Stimulated activated CD8-positive, alpha-beta memory T cell treated with anti-CD3 and anti-CD28 coated beads, Interleukin-12 subunit alpha, Interleukin-12 subunit beta, amount 100 ng/mL, for 4 hours (primary cell): ENCODE measurements around the gene ZNF22.
A peak's percentile ranks its signal among the peaks of the same experiment; 100 is the strongest.

Experiments used
- DNase-seq: peaks from one replicate; pipeline ENCODE4 v3.0.0-alpha.2; 2020; ENCODE audit warnings: low read depth

ZNF22 gene

DNA sequence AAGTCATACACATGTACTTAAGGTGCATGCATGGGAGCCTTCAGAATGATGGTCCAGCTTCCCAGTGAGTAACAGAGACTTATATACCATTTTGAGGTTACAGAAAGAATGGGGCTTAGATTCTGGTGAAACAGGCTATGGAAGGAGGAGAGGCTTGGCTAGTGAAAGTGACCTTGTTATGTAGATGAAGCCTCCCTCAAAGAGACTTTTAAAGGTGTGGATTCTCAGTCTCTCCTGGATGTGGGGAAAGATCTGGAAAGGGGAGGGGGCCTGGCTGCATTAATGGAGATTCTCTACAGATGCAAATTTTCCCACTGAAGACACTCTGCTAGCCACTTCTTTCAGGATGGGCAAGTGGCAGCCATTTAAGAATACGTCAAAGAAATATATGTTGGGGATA is 35.6 kb upstream of the ZNF22 start:
- DNase-seq, result no peak

GRCh38 chr10:44965651-44966097 is 35.0 kb upstream of the ZNF22 start:
- no peak for DNase-seq

DNA sequence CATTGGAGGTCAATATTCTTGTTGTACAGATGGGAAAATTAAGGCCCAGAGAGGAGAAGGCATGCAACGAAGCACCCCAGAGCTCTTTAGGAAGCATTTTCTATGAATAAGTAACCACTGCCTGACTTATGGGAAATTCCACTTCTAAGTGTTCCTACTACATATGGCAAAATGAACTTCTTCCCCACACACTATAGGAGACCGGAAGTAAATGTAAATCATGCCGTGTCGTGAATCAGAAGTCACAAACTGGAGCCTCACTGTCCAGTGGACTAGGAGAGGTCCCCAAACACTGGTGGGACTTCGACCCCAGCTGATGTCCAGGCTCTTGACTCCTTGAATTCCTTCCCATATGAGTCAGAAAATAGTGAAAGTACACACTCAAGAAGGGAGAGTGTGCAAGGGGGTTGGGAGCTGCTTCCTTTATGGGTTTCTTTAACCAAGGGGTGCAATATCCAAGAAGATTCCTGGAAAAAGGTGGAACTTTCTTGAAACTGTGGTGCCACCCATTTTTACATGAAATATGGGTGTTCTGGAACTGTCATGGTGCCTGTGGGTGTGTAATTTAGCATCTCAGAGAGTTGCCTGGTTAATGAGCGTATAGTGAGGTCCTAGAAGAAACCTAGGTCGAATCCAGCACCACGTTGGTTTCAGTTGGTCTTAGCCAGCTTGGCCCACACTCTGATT is 34.5 kb upstream of the ZNF22 start:
- DNase-seq, result no peak

DNA sequence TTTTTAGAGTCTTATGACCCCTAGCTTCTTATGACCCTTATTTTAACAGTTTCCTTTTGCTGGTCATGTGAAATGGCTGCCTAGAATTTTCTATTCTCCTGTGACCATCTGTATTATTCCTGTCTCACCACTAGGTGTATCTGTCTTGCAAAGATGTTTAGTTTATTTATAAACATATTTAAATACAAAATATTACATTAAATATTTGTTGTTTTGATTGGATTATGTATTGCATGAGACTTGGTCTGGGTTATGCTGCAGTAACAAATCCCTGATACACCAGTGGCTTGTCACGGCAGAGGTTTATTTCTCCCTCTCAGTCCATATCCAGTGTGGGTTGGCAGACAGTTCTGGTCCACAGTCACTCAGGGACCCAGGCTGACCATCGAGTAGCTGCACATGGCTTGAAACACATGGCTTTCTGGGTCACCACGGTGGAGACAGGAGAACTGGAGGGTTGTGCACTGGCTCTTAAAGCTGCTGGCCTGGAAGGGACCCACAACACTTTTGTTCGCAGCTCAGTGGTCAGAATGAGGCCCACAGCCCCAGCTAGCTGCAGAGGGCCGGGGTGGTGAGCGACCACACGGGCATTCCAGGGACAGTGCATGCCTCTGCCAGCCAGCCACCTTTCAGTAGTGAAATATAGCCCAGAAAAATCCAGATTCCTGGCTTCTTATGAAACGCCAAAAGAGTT is 33.8 kb upstream of the ZNF22 start:
- DNase-seq, result no peak

DNA sequence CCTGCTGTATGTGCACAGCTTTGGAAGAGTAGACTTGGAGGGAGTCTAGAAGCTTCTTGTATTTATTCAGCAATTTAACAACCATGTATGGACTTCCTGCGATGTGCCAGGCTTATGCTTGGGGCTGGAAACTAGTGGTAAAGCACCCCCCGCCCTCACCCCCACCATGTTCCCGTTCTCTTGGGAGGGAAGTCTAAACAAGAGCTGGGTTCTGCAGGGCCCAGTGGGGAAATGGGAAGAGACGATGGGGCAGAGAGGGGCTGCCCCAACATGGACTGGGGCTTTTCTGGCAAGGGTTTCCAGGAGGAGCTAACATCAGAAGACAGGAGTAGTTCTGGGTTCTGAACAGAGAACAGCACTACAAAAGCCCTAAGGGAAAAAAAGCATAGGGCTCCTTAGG is 33.1 kb upstream of the ZNF22 start:
- DNase-seq, result no peak

- no peak for DNase-seq
Measured at GRCh38 chr10:44968091-44968490, 32.6 kb upstream of the ZNF22 start.

GRCh38 chr10:44968500-44969400 is 32.0 kb upstream of the ZNF22 start:
- DNase-seq, result no peak

DNA sequence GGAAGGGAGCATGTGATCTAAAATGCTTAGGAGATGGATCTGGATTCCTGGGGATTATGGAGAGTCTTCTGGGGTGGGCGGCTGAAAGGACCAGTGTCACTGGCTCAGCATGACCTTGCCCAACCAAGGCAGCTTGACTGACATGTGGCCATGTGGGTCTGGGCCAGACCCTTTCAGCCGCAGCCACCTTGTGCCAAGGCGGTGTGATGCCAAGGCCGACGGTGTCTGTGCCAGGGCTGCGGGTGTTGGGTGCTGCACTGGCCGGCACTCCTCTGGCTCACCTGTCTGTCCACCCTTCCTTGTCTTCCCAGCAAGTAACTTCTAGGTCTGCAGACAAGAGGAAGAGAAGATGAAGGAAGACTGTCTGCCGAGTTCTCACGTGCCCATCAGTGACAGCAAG is 30.9 kb upstream of the ZNF22 start:
- no peak for DNase-seq

GRCh38 chr10:44970812-44971395 is 29.8 kb upstream of the ZNF22 start:
- DNase-seq, result no peak

DNA sequence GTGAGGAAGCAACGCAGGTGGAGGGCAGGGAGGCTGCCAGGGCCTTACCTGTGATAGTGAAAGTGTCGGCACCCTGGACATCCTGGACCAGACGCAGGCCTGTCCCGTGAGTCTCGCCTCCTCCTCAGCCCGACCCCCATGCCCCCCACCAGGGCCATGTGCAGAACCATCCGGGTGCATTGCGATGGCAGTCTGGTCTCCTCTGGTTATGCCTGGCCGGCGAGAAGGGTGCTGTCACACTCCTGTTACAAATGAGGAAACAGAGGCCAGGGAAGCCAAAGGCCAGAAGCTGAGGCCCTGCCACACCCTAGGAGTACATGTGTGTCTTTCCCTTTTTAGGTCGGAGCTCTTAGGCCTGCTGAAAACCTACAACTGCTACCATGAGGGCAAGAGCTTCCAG is 29.3 kb upstream of the ZNF22 start:
- DNase-seq, result no peak

- no peak for DNase-seq
Measured at GRCh38 chr10:44971935-44972757, 28.6 kb upstream of the ZNF22 start.

DNA sequence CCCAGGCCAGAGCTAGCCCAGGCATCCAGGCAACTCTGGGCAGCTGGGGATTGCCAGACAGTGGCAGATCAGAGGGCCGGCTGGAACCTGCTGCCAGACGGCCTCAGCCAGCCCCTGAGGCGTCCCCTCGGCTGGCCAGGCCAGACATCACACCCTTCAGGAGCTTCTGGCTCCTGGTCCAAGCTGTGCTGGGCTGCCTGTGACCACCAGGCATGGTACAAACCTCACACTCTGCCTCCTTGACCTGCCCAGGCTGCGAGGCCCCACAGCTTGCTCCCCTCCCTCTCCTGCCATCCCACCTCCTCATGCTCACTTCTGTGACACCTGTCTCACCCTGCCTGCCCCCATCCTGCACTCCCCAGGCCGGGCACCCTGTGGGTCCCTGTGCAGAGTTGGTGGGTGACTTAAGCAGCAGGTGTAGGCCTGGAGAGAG is 27.8 kb upstream of the ZNF22 start:
- no peak for DNase-seq

- DNase-seq, result no peak
Measured at GRCh38 chr10:44973323-44974081, 27.2 kb upstream of the ZNF22 start.

GRCh38 chr10:44974082-44974627 is 26.6 kb upstream of the ZNF22 start:
- no peak for DNase-seq

DNA sequence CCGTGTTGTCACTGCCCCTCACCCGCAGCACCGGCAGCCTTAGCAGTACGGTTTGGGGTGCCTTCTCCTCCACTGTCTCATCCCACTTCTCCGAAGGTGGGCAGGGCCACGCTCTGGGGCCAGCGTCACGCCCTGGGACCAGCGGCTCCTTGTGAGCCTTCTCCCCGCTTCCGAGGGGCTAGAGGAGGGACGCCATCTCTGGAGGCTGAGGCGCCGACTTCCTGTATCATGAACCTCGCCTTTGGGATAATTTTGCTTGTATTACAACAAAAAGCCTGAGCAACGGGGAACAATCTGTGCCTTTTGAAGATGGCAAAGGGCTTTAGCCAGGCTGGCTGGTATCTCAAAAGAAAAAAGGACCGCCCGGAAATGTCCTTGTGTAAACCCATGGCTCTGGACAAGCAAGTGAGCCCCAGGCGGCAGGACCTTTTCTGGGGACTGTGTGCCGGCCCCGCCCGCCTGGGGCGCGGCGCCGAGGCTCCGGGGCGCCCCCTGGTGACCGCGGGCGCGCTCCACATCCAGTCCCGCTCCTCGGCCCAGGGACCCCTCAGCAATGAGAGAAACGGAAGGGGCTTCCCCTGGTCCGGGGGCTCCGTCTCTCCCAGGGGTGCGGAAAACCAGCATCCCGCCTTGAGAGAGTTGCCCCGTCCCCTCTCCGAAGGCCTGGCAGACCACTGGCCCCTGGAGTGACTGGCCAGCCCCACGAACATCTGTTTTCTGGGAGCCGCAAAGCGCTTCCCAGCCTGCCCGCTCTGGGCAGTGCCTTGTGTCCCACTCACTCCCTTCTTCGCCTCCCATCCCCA is 25.9 kb upstream of the ZNF22 start:
- peak; percentile 49 for DNase-seq

DNA sequence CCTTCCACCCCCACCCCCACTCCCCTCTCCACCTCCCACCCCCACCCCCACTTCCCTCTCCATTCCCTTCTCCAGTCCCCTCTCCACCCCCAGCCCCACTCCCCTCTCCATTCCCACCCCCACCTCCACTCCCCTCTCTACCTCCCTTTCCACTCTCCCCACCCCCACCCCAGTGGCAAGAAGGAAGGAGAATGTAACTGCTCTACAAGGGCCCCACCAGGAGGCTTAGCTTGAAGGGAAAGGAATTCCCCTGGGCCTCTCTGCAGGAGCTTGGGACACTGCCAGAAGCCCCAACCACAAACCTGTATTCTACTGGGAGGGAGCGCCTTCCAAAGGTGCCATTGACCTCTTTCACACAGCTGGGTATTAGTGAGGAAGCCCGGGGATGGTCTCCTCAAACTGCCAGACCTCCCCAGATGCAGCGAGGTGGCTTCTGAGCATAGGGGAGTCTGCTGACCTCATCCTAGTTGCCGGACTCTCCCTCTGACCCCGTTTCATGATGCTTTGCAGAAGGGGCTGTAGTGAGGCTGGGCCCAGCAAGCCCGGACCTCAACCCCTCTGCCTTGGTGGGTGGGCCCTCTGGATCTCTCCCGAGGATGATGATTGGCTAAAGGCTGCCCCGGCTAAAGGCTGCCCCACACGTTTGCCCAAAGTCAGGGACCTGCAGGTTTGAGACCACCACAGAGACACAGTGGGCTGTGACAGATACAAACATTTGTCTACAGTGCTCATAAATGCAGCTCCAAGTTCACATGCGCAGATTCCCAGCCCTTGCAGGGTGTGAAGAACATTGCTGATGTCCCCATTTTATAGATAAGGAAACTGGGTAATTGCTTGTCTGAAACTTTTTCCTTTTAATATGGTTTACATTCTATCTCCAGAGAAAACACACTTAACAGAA is 25.0 kb upstream of the ZNF22 start:
- DNase-seq, result no peak

DNA sequence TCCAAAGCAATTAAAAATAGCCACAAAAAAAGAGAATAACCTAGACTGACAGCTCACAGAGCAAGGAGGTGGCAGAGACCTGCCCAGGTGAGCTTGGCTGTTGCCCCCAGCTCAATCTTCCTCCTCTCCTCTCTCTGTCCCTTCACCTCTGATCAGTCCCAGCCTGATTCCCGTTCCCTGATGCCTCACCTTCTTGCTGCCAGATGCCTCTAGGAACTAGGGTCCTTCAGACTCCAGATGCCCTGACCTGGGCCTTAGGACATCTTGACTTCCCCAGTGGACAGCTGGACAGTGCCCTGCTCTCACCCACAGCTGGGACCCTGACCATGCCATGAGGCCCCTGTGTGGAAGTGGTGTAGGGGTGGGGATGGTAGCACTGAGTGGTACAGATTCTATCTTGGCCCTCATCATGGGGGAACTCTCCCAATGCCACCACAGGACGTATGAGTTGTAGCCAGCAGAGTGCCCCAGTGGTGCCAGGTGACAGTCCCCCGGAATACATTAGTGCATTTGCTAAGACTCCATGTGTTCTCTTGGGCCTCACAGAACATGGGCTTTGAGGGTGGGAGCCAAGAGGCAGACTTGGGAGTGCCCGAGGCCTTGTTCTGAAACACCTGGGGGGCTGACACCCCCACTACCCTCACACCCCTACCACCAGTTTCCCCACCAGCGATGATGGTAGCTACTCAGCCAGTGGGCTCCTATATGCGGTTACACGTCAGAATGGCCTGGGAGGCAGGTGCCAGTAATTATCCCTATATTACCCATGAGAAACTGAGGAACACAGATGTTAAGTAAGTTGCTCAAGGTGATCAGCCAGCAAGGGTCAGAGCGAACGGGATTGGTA is 24.1 kb upstream of the ZNF22 start:
- no peak for DNase-seq
